GM06990 (cell line): Measurements from ENCODE around the gene FBLN2.

ENCODE experiments used
- DNase-seq: peaks from one replicate; pipeline ENCODE4 v3.0.0-alpha.2; 2011; ENCODE audit not compliant: insufficient read length; ENCODE audit errors: extremely low read depth
- H3K27me3 ChIP-seq: replicated peaks from 2 replicates; pipeline ENCODE4 v1.6.0; 2011; ENCODE audit warnings: low read length; ENCODE audit not compliant: control insufficient read depth, insufficient read depth
- H3K36me3 ChIP-seq: 2 replicates; pipeline ENCODE4 v1.5.1; 2011; ENCODE audit warnings: low read length; ENCODE audit not compliant: control insufficient read depth, insufficient read depth
- H3K4me3 ChIP-seq: replicated peaks from 2 replicates; pipeline ENCODE4 v1.5.1; 2011; ENCODE audit warnings: low read depth, mild to moderate bottlenecking, control low read depth, low read length
- TF ChIP-seq, protein P1 (sequence below): IDR thresholded peaks from 2 replicates; pipeline ENCODE4 v1.5.1; 2011; ENCODE audit warnings: low read length, control low read depth, mild to moderate bottlenecking, inconsistent platforms; ENCODE audit not compliant: insufficient read depth, poor library complexity, severe bottlenecking

The FBLN2 gene

GRCh38 chr3:13657660-13658435 is 108.9 kb downstream of the FBLN2 start:
- Histone ChIP-seq H3K27me3 (no peaks in the 10 kb centered on the region; the same call in 1 of the 2 replicates), H3K36me3 (no peaks in the 10 kb centered on the region), H3K4me3 (no peak overlapping the region)
- peak; percentile 37 for DNase-seq
- TF ChIP-seq, protein P1, sequence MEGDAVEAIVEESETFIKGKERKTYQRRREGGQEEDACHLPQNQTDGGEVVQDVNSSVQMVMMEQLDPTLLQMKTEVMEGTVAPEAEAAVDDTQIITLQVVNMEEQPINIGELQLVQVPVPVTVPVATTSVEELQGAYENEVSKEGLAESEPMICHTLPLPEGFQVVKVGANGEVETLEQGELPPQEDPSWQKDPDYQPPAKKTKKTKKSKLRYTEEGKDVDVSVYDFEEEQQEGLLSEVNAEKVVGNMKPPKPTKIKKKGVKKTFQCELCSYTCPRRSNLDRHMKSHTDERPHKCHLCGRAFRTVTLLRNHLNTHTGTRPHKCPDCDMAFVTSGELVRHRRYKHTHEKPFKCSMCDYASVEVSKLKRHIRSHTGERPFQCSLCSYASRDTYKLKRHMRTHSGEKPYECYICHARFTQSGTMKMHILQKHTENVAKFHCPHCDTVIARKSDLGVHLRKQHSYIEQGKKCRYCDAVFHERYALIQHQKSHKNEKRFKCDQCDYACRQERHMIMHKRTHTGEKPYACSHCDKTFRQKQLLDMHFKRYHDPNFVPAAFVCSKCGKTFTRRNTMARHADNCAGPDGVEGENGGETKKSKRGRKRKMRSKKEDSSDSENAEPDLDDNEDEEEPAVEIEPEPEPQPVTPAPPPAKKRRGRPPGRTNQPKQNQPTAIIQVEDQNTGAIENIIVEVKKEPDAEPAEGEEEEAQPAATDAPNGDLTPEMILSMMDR: peak; percentile 93

DNA sequence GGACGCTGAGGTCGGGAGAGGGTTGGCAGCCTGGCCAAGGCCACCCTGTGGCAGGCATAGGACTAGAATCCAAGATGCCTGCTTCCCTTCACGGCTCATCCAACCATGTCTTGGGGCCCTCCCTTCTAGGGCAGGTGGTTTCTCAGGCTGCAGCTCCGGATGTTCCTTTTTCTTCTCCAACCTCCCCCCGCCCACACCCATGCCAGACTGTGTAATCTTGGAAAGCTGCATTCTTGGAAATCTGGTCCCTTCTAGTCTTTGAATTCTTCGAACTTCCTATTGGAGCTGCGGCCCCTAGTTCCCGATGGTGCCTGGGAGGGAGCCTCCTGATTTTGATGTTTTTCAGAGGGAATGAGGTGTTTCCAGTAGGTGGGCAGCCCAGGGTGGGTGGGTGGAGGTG is 109.8 kb downstream of the FBLN2 start:
- no peak for DNase-seq
- H3K4me3 ChIP-seq: no peak overlapping the region

DNA sequence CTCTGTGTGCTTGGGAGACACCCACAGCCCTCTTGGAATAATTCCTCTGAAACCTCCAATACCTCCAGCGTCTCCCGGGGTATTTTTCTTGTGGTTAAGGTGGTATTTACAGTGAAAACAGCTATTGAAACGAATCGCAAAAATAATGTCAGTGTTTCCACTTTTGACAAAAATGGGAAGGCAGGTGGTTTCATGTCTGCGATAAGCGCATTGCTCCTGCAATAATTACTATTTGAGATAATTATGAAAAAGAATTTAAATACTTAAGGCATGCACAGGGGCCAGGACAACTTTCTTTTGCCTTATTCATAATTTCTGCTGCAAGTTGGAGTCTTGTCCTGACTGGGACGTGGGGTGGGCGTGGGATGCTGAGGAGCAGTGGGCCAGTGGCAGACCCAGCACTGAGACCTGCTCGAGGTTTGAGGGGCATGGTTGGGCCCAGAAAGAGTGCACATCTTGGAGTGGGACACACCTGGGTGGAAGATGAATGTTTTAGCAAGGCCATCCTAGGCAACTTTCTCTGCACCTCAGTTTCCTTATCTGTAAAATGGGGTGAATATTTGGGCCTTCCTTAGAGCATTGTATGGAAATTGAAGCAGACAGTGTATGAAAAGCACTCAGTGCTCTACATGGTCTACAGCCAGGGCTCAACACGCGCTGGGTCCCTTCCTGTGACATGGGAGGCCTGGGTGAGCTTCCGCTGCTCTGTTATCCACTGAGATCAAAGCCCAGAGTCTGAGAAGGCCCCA is 110.5 kb downstream of the FBLN2 start:
- TF ChIP-seq, protein P1: no peak
- Histone ChIP-seq H3K4me3 (no peak overlapping the region), H3K36me3 (no peaks in the 10 kb centered on the region), H3K27me3 (no peaks in the 10 kb centered on the region; the same call in 1 of the 2 replicates)
- no peak for DNase-seq

More for the DNA sequence above, 109.8 kb downstream of the FBLN2 start:
- no peaks in the 10 kb centered on the region for H3K36me3 ChIP-seq
- TF ChIP-seq, protein P1: no peak
- no peaks in the 10 kb centered on the region; the same call in 1 of the 2 replicates for H3K27me3 ChIP-seq

DNA sequence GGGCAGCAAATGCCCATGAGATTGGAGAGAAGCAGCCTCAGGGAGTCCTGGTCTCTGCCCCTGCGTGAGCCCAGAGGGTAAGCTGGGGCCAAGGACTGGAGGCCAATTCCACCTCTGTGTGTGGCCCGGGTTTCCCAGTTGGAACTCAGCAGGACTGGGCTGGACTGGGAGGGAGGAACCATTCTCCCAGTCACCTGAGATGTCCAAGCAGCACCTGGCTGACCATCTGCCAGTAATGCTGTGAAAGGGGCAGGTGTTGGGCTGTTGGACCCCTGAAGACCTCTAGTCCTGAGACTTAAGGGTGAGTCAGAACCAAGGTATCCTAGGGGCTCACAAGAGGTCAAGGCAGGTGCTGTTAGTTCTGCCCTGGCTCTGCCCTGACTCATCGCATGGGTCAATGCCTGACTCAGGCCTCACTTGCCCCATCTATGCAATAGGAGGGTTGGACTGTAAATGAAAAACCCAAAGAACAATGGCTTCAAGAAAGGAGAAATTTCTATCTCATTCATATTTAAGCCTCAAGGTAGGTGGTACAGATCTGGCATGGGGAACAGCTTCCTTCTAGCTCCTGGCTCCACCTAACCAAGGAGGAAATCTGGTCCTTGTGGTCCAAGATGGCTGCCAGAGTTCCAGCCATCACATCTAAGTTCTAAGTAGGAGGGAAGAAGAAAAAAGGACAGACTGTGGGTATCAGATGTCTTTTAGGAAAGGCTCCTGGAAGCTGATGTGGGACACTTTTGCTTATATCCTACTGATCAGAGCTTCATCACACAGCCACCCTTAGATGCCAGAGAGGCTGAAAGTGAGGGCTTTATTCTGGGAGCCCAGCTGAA is 111.3 kb downstream of the FBLN2 start:
- Histone ChIP-seq H3K4me3 (no peak overlapping the region), H3K36me3 (no peaks in the 10 kb centered on the region), H3K27me3 (no peaks in the 10 kb centered on the region; the same call in 1 of the 2 replicates)
- TF ChIP-seq, protein P1: no peak
- DNase-seq: no peak

DNA sequence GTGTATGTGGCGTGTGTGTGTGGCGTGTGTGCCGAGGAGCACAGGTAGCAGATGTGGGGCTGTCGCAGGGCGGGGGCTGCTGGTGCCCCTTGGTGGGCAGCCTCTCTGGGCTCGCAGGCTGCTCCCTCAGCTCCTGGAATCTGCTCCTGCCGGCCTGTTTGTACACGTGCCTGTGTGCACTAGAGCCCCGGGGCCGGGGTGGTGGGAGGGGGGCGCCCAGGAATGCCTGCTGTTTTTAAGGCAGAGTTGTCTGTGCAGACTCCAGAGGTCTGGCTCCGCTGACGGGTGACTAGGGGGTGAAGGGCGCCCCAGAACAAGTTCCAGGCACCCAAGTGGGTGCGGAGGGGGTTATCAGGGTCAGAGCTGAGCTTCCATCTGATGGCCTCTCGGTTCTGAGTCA is 112.2 kb downstream of the FBLN2 start:
- no peaks in the 10 kb centered on the region for H3K36me3 ChIP-seq
- H3K27me3 ChIP-seq: no peaks in the 10 kb centered on the region; the same call in 1 of the 2 replicates
- TF ChIP-seq, protein P1: no peak
- no peak overlapping the region for H3K4me3 ChIP-seq
- no peak for DNase-seq
